AG04449 (cell line): ENCODE measurements around the gene MTRFR.
"Not testable (repeated sequence)": the region's sequence is repeated elsewhere in the genome, so short reads cannot be mapped to it uniquely, and the experiment has no call there.

Source experiments
- CTCF ChIA-PET: fragments of 350-600 bp; formaldehyde crosslinking; extraction: SDS; loops from one replicate; lab custom pipeline; 2021; ENCODE audit warnings: antibody characterized with exemption; lab: Yijun Ruan, JAX
- POLR2A ChIA-PET: fragments of 400-600, 350-600 bp; formaldehyde crosslinking; extraction: SDS; loops from one replicate; lab custom pipeline; 2020; ENCODE audit warnings: antibody characterized with exemption, inconsistent platforms; lab: Yijun Ruan, JAX
- DNase-seq: peaks from one replicate; pipeline ENCODE4 v3.0.0-alpha.2; 2010; ENCODE audit warnings: low read depth, low spot score
- H3K4me3 ChIP-seq: 2 replicates; pipeline ENCODE4 v1.5.1; 2011; ENCODE audit warnings: low read depth, mild to moderate bottlenecking, control low read depth, low read length
- CTCF ChIP-seq: IDR thresholded peaks from one replicate; pipeline ENCODE4 v1.5.1; 2011; ENCODE audit warnings: mild to moderate bottlenecking, moderate library complexity, low read length, control low read depth, inconsistent platforms; ENCODE audit not compliant: insufficient read depth; ENCODE audit errors: missing control alignments

Gene MTRFR

GRCh38 chr12:123245678-123246077 is 12.4 kb downstream of the MTRFR start:
- POLR2A ChIA-PET = no interaction called here
- no peak for TF ChIP-seq CTCF
- DNase-seq = no peak
- CTCF ChIA-PET = no interaction called here
- no peak overlapping the region for H3K4me3 ChIP-seq

- ChIA-PET POLR2A (interaction anchor here (1.3 kb wide), 1 partner anchor 15 kb away, joined by 3 read pairs; the partner anchor contains the start of genes MPHOSPH9 and MTRFR), CTCF (interaction anchor here (1.1 to 6.9 kb wide), 2 partner anchors 8 to 205 kb away, joined by 4 to 69 read pairs; no protein-coding TSS in a partner anchor)
Measured at GRCh38 chr12:123248129-123248528, 14.9 kb downstream of the MTRFR start.

GRCh38 chr12:123248996-123249741 is 15.9 kb downstream of the MTRFR start:
- POLR2A ChIA-PET = interaction anchor here (1.4 kb wide), 1 partner anchor 16 kb away, joined by 4 read pairs; the partner anchor contains the start of genes MPHOSPH9 and MTRFR
- CTCF ChIA-PET = interaction anchor here (6.9 kb wide), 1 partner anchor 9 kb away, joined by 69 read pairs; no protein-coding TSS in a partner anchor

More at GRCh38 chr12:123248129-123248528, 14.9 kb downstream of the MTRFR start:
- not testable (repeated sequence) for DNase-seq, H3K4me3 ChIP-seq

GRCh38 chr12:123250471-123251383 is 17.5 kb downstream of the MTRFR start:
- TF ChIP-seq CTCF = no peak
- H3K4me3 ChIP-seq = no peak overlapping the region
- ChIA-PET POLR2A (interaction anchor here (0.6 to 0.9 kb wide), 2 partner anchors 12 to 18 kb away, joined by 3 read pairs; partner anchors contain the start of genes MPHOSPH9 and MTRFR), CTCF (interaction anchor here (1.1 to 6.9 kb wide), 4 partner anchors 11 to 457 kb away, joined by 3 to 69 read pairs (median 4); no protein-coding TSS in a partner anchor)
- DNase-seq = no peak

More at GRCh38 chr12:123248996-123249741, 15.9 kb downstream of the MTRFR start:
- not testable (repeated sequence) for DNase-seq, H3K4me3 ChIP-seq

- POLR2A ChIA-PET = interaction anchor here (0.9 kb wide), 1 partner anchor 19 kb away, joined by 3 read pairs; the partner anchor contains the start of genes MPHOSPH9 and MTRFR
- no peak overlapping the region for H3K4me3 ChIP-seq
- no peak for DNase-seq
- no peak for TF ChIP-seq CTCF
- CTCF ChIA-PET = interaction anchor here (1.1 to 6.9 kb wide), 4 partner anchors 12 to 458 kb away, joined by 3 to 69 read pairs (median 4); no protein-coding TSS in a partner anchor
Measured at GRCh38 chr12:123251403-123252076, 18.3 kb downstream of the MTRFR start.

GRCh38 chr12:123252365-123252764 is 19.1 kb downstream of the MTRFR start:
- POLR2A ChIA-PET, DNase-seq: not testable (repeated sequence)
- CTCF ChIA-PET = interaction anchor here (1.7 to 6.9 kb wide), 2 partner anchors 13 to 113 kb away, joined by 5 to 69 read pairs; no protein-coding TSS in a partner anchor

More at GRCh38 chr12:123252365-123252764, 19.1 kb downstream of the MTRFR start:
- H3K4me3 ChIP-seq = not testable (repeated sequence)
